ENCODE data around the gene BPIFA3.

The BPIFA3 gene

DNA sequence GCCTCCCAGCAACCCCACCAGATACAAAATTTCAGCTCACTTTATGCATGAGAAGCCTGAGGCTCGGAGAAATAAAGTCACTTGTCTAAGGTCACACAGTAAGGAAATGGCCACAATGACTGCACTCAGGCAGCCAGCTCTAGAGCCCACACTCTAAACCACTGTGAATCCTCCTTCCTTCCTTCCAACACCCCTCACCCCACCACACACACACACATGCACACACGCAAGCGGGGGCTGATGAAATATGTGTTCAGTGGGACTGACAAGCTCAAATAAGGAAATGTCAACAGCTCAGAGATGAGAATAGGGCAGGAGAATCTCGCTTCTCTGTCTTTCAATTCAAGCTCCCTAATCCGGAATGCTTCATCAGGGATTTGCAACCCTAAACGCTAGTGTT lies 12.7 kb downstream of the BPIFA3 start:
- no peak for FAIRE-seq

DNA sequence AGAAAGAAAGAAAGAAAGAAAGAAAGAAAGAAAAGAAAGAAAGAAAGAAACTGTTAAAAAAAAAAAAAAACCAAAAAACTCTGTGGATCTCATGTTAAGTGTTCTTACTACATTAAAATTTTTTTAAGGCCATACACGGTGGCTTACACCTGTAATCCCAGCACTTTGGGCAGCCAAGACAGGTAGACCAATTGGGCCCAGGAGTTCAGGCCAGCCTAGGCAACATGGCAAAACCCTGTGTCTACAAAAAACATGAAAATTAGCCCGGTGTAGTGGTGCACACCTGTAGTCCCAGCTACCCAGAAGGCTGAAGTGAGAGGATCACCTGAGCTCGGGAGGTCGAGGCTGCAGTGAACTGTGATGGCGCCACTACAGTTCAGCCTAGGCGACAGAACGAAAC lies 14.1 kb downstream of the BPIFA3 start:
- FAIRE-seq = no peak

DNA sequence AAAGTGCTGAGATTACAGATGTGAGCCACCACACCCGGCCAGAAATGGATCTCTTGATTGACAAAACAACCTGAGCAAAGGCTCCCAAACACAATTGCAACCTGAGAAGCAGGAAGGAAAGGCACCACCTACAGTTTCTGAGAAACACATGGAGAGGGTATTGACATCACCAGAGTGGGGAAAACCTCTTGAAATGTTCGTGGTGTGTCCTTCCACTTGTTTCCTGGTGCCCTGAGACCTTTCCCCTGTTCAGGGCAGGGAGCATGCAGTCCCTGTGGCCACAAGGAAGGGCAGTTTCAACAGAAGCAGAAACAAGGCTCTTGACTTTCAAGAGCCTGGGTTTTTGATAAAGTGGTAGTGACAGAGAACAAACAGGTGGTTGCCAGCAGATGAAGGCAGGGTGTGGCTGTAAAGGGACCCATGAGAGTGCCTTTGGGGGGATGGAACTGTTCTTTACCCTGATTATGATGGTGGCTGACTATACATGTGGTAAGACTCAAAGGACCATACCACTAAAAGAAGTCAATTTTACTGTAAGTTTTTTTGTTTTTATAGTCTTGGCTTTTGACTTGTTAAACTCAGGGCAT lies 15.4 kb downstream of the BPIFA3 start:
- FAIRE-seq = no peak

DNA sequence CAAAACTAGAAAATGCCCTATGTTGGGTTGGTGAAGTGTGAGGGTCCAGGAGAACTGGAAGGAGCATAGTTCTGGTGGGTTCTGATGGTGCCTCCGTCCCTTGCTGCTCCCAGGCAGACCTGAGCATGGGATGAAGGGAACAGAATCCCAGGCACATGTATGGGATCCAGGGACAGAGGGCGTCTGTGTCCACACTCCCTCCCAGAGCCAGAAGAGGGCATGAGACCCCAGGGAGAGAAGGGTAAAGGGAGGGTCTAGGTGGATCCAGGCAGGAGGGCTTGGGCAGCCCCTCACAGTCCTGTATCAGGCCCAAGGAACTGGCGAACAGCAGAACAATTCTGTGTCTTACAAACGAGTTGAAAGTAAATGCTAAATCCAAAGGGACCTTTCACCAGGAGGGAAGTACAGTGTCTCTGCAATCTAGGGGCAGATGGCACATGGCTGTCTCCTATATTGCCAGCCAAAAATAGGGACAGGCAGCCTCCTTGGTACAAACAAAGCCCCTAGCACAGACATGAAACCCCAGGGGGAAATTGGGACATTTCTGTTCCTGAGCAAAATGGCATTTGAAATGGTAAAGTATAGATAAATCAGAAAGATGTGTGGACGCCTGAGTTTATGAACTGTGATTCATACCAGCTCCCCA lies 16.1 kb downstream of the BPIFA3 start:
- FAIRE-seq = no peak

DNA sequence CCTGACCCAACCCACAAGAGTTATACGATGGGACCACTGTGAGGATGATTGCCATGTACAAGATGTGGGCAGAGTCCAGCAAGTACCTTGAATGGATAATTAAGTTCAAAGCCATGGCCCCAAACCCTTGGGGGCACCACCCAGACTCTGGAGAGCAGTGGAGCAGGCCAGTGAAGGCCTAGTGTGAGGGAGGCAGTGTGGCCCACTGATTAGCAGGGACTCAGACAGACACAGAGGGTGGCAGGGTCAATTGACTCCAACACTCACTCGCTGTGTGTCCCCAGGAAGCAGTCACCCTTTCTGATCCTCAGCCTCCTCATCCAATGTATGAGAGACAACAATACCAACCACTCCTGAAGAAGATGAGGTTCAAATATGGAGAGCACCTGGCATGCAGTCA lies 16.9 kb downstream of the BPIFA3 start:
- no peak for FAIRE-seq

DNA sequence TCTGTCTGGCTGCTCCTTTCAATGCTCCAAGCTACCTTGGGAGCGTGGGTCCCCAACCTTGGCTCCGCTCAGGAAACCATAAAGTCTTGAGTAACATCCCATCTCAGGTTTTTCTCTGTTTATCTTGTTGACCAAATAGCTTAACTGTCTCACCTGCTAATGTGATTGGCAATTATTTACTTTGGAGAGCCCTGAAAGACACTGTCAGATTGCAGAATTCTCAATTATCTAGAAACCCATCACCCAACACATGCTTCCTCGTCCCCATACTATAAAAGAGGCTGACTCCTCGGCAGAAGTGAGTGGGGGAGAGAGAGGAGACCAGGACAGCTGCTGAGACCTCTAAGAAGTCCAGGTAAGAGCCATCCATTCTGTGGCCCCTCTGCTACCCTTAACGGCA lies 18.5 kb downstream of the BPIFA3 start, which contains the start of gene BPIFA1:
TSS of gene BPIFA1 (plus strand) at position 301 of the 400 bp plus-strand sequence. CDS start 1,716 bp downstream, outside the sequence.
- FAIRE-seq = no peak

DNA sequence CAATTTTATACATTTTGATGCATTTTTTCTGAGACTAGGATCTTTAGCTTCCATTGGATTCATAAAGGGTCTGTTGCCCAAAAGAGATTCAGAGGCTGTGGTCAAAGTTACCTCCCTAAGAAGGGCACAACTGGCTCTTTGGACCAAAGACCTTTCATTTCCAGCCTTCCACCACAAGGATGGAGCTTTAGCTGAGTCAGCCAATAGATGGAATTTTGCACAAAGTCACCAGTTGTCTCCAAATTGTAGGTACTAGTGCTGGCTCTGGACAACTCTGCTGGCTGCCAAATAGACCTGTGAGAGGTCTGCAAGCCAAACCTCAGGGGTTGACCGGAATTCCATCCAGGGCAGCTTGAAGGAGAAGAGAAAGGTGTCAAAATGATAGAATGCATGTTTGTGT lies 19.2 kb downstream of the BPIFA3 start:
- FAIRE-seq = no peak

DNA sequence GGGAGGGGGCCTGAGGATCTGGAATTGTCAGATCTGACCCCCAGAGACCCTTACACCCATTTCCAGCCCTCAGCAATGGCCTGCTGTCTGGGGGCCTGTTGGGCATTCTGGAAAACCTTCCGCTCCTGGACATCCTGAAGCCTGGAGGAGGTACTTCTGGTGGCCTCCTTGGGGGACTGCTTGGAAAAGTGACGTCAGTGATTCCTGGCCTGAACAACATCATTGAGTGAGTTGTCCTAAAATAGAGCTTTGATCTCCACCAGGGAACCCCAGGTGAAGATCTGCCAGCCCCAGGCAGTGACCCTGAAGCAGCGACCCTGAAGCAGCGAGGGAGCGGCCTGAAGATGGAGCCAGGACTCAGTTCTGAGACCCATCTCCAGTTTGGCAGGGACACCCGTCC lies 20.8 kb downstream of the BPIFA3 start:
- no peak for FAIRE-seq

DNA sequence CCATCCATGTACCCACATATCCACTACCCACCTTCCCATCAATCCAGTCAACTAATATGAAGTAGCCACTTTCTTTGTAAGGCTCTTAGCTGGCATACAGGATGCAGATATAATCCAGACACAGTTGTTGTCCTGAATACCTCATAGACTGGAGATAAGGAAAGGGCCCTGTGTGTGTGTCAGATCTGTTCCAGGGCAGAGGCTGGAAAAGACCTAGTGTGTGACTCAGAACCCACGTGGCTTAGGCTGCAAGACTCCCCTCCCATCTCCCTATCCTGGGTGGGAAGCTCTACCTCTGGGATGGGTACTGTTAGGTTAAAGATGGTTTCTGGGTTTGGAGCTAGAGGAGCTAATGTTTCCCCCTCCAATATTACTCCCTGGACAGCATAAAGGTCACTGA lies 22.3 kb downstream of the BPIFA3 start:
- no peak for FAIRE-seq

DNA sequence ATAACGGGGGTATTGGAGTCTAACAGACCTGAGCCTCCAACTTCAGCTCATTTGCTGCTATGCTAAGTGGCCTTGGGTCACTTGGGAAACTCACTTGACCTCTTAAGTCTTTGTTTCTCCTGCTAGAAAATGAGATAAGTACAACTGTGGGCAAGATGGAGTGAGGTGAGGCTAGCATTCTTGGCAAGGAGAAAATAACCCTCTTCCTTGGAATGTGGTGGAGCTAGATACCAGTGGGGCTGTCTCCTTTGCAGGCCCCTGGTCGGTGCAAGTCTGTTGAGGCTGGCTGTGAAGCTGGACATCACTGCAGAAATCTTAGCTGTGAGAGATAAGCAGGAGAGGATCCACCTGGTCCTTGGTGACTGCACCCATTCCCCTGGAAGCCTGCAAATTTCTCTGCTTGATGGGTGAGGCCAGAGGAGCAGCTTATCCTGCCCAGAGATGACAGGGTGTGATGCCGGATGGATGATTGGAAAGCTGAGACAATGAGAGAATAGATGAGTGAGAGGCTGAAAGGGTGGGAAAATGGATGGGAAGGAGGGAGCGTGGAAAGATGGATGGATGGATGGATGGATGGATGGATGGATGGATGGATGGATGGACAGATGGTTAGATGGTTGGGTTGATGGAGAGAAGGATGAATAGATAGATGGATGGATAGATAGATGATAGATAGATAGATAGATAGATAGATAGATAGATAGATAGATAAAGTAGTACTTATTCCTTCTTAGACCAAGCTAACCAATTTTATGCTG lies 23.0 kb downstream of the BPIFA3 start:
- FAIRE-seq = no peak

DNA sequence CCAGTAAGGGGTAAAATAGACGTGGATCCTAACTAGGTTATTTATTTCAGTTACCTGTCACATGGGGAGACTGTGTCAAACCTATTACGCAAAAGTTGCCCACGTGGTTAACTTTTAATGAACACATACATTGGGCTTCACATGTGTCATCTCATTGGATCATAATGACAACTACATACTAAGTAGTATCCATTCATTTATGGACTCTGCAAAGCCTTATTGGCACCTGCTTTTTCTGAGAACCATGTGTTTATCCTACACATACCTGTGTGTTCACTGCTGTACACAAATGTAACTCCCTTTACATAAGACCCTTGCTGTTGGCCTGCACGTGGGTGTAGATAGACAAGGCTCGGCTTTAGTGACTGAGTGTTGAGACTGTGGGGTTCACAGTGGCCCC lies 23.8 kb downstream of the BPIFA3 start:
- no peak for FAIRE-seq

DNA sequence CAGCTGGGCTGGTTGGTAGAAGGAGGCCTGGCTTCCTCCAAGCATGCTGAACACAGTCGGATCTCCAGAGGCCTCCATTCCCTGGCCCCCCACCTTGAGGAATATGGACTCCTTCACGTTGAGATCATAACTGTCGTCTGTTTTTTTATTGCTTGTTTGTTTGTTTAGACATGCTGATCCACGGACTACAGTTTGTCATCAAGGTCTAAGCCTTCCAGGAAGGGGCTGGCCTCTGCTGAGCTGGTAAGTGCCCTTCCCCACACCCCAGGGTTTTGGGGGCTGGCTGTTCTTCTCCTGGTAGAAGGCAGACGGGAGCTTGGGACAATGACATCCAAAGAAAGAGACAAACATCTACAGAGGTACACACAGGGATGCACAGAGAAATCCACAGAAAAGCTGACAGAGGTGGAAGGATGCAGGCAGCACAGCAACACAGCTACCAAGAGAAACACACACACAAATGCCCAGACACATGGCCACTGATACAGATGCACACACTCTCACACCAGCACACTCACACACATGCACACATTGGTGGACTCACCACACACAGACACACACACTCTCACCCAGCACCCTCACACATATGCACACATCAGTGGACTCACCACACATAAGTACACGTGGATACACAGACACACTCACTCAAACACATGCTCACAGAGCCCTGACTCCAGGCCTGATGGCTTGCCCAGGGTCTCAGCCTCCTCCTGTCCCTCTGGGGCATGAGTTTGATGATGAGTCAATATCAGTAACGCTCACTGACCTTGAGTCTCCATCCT lies 25.4 kb downstream of the BPIFA3 start:
- no peak for FAIRE-seq

DNA sequence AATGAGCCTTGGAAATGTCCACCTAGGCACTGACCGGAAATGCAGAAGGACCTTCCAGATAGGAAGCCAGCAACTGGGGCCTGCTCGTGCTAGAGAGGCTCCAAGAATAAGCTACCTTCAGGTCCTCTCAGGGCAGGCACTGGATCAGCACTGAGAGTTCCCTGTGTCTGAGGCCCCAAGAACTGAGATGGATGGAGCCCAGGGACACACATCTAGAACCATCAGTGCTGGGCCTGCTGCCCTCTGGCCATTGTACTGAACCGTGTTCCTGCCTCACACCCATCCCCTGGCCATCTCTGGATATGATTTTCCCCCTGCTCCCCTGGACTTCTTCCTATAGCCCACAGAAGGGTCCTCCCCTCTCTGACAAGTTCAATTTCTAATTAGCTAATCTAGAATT lies 28.9 kb downstream of the BPIFA3 start:
- FAIRE-seq = no peak

DNA sequence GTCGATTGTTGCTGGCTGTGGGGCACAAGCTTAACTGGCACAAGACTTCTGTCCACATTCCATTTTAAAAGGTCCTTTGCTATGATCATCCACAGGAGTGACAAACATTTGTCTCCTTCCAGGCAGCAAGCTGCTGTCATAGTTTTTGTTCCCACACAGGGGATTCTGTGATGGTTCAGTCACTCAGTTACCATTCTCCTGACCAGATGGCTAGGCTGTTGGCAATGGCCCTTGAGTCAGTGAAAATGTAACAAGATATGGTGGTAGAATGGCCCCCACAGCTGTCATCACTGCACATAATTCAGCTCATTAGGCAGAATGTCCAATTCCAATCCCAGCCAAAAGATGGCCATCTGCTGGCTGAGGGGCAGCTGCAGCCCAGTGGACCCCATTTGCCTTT lies 32.3 kb downstream of the BPIFA3 start:
- FAIRE-seq = no peak

DNA sequence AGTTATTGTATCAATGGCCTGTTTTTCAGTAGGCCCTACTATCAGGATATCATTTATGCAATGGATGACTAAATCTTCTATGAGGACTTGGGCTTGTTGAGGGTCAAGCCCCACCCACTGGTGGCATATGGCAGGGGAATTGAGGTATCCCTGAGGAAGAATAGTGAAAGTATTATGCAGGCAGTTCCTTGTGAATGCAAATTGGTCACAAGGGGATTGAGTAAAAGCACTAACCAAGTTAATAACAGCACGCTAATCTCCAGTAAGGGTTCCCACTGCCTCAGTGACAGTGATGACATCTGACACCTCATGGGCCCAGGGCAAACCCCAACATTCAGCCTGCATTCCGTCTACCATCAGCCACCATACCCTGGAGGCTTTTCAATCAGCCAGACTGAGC lies 33.5 kb downstream of the BPIFA3 start:
- FAIRE-seq = no peak

DNA sequence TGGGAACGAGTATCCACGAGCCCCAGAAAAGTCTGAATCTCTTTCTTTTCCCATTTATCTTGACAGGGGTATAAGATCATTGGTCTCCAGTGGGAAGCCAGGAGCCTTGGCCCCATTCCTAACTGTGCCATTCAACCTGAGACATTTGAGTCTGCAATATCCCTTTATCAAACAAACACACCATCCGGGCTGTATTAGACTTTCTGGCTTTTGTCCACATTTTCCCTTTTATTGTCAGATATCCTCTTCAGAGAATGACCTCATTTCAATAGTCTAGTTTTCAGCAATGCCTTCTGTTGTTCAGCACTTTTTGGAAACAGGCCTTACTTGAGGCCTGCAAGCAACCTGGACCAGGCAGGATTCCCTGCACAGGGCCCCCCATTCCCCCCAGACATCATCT lies 34.3 kb downstream of the BPIFA3 start:
- FAIRE-seq = no peak

DNA sequence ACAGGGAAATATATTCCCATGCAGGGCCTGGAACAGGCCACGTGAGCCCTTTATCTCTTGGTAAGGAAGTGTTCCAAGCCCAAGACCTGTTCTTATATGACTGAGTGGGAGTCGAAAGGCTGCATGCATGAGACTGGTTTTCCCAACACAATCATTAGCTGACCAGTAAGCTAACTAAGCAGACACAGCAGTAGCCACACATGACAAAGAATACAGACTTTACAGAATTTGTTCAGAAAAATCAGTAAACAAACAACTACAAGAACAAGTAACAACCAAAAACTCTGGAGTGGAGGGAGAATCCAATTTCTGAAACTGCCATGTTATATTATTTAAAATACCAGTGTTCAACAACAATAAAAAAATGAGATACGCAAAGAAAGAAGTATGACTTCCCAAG lies 35.3 kb downstream of the BPIFA3 start:
- no peak for FAIRE-seq

DNA sequence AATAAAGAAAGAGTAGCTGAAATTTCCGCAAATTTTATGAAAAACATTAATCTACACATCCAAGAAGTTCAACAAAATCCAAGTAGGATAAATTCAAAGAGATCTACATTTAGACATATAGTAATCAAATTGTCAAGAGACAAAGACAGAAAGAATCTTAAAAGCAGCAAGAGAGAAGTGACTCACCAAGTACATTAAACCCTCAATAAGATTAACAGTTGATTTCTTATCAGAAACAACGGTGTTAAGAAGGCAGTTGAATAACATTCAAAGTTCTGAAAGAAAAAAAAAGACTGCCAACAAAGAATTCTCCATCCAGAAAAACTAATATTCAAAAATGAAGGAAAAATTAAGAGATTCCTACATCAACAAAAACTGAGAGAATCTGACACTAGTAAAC lies 37.9 kb downstream of the BPIFA3 start:
- no peak for FAIRE-seq

DNA sequence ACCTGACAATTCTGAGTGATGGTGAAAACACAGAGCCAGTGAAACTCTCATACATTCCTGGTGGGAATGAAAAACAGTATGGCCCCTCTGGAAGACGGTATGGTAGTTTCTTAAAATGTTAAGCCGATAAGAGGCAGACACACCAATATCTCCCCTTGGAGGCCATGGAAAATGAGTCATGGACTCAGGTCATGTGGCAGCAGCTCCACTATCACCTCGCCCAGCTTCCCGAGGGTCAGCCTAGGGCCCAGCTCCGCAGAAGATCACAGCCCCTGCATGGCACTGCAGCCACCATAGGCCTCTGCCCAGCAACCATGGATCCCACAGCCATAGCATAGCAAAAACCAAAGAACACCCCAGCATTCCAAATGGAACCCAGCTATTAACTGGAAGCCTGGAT lies 40.1 kb downstream of the BPIFA3 start:
- FAIRE-seq = no peak

DNA sequence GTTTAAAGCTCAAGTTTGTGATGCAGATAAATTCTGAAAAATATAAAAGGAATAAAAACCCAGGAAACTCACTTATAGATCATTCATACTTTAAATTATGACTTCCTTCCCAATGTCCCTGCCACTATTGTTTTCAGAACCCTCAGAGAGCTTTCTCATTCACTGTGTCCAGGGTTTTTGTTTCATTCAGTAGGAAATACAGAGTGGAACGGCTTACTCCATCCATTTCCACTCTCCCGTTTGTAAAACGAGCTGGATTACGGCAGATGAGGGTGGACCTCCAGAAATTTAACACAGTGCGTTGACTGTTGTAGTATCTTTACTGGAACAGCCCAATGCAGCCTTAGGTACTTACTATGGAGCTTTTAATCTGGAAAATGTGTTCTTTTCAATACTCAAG lies 42.2 kb downstream of the BPIFA3 start:
- no peak for FAIRE-seq

DNA sequence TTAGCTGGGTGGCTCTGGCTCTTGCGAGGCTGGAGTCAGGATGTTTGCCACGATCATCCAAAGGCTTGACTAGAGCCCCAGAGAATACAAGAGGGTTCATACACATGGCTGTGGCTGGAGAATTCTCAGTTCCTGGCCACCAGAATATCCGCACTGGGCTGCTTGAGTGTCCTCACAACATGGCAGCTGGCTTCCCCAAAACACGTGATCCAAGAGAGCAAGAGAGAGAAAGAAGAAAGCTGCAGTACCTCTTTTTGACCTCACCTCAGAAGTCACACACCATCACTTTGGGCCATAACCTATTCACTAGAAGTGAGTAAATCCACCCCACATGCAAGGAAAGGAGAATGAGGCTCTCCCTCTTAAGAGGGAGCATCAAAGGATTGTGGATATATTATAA lies 44.3 kb downstream of the BPIFA3 start:
- FAIRE-seq = no peak

DNA sequence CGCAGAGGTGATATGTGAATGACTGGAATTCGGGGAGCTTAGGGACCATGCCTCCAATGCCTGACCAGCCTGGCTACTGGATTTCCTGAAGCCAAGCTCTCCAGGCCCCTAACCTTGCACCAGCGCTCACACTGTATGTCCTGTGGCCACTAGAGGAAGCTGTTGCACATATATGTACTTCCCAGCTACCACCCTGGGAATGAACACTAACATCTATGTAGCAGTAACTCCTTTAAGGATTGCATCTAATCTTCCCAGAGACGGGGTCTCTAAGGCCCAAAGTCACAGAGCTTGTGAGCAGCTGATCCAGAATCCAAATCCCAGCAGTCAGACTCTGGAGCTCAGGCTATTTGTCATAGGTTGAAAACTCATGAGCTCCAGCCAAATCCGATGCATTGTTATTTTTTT lies 45.5 kb downstream of the BPIFA3 start:
- FAIRE-seq = no peak

DNA sequence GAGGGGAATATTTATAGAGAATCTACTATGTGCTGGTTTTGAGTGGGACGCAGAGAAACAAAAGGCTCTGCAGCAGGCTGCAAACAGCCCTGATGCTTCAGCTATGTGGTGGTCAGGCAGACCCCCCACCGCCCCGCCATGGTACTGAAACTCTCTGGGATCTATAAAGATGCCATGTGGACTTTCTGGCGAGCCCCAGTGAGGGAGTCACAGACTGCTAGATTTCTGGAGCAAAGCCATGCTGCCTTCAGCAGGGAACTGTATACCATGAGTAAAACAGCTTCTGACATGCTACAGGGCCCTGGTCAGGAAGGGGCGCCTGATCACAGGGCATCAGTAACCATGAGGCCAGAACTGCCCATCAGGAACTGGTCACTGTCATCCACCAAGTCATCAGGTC lies 46.6 kb downstream of the BPIFA3 start:
- FAIRE-seq = no peak

DNA sequence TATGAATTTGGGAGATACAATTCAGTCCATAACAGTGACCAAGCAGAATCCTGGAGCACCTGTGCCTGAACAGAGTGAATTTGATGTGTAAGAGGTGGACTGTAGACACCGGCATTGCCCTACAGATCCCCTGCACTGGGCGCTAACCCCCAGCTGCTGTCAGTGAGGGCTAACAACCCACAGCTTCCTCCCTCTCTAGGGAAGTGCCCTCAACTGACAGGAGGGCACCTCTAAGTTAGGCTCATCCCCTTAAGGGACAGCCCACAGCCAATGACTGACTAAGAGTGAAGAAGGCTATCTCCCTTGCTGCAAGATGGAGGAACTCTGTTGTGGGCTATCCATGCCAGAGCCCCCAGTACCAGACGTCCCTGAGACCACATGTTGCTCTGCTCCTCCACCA lies 50.5 kb downstream of the BPIFA3 start:
- FAIRE-seq = no peak

Measured in islet of Langerhans (tissue), 1 donor.